ENCODE data around the gene YRDC.
A peak's percentile ranks its signal among the peaks of the same experiment; 100 is the strongest.

The YRDC gene

GRCh38 chr1:37795340-37796125 is 12.5 kb downstream of the YRDC start:
- POLR2A ChIA-PET, result interaction anchor here (0.7 to 2.2 kb wide), 2 partner anchors 12 to 75 kb away, joined by 3 to 9 read pairs; partner anchors contain the start of genes C1orf122 and YRDC
- Histone ChIP-seq H3K4me1 (ENCODE audit: control extremely low read depth in 1 of 4, control insufficient read depth in 4 of 4, insufficient read depth in 4 of 4, low read length in 3 of 4) (peaks cover 0 to 18% (median 10%) of the 10 kb centered on the region in 4 experiments), H3K36me3 (ENCODE audit: control insufficient read depth in 4 of 4, insufficient read depth in 4 of 4, low read length in 3 of 4) (peaks cover 0 to 6% (median 4%) of the 10 kb centered on the region in 4 experiments), H3K9me3 (ENCODE audit: control extremely low read depth in 1 of 5, control insufficient read depth in 4 of 5, insufficient read depth in 2 of 5, low read depth in 1 of 5, low read length in 4 of 5) (no peaks in the 10 kb centered on the region), H3K27me3 (replicated peaks in 2 of 5; ENCODE audit: control insufficient read depth in 4 of 5, insufficient read depth in 5 of 5, low read length in 4 of 5) (peaks cover 4 to 38% (median 25%) of the 10 kb centered on the region in 5 experiments), H3K27ac (ENCODE audit: insufficient read depth in 1 of 2, low read depth in 1 of 2, low read length in 2 of 2, poor library complexity in 1 of 2, severe bottlenecking in 2 of 2) (no peak overlapping the region), H3K4me3 (ENCODE audit: control insufficient read depth in 1 of 7, extremely low read depth in 1 of 7, insufficient read depth in 4 of 7, low read depth in 2 of 7, low read length in 6 of 7) (no peak overlapping the region)
- DNase-seq, result peak in 2 of 3 donors; percentile 62 to 69
- CTCF ChIA-PET, result interaction anchor here (1.6 kb wide), 1 partner anchor 10 kb away, joined by 6 read pairs; no protein-coding TSS in a partner anchor
- WGBS (ENCODE audit: insufficient coverage), result 22% methylated on average over 17 of the region's 22 CpGs

- ChIA-PET POLR2A (interaction anchor here (2.2 kb wide), 1 partner anchor 13 kb away, joined by 9 read pairs; the partner anchor contains the start of genes C1orf122 and YRDC), CTCF (interaction anchor here (1.6 kb wide), 1 partner anchor 11 kb away, joined by 6 read pairs; no protein-coding TSS in a partner anchor)
- H3K27me3 ChIP-seq (replicated peaks in 2 of 5; ENCODE audit: control insufficient read depth in 4 of 5, insufficient read depth in 5 of 5, low read length in 4 of 5), result peaks cover 4 to 42% (median 28%) of the 10 kb centered on the region in 5 experiments
- DNase-seq, result peak in 1 of 3 donors; percentile 8
- peak overlapping the region in 4 of 7 experiments; percentile 11 to 76 (median 52) for H3K4me3 ChIP-seq (ENCODE audit: control insufficient read depth in 1 of 7, extremely low read depth in 1 of 7, insufficient read depth in 4 of 7, low read depth in 2 of 7, low read length in 6 of 7)
- peaks cover 0 to 4% (median under 1%) of the 10 kb centered on the region in 4 experiments for H3K36me3 ChIP-seq (ENCODE audit: control insufficient read depth in 4 of 4, insufficient read depth in 4 of 4, low read length in 3 of 4)
- 8% methylated on average over 38 of the region's 59 CpGs for WGBS (ENCODE audit: insufficient coverage)
- H3K27ac ChIP-seq (ENCODE audit: insufficient read depth in 1 of 2, low read depth in 1 of 2, low read length in 2 of 2, poor library complexity in 1 of 2, severe bottlenecking in 2 of 2), result no peak overlapping the region
- no peaks in the 10 kb centered on the region for H3K9me3 ChIP-seq (ENCODE audit: control extremely low read depth in 1 of 5, control insufficient read depth in 4 of 5, insufficient read depth in 2 of 5, low read depth in 1 of 5, low read length in 4 of 5)
- H3K4me1 ChIP-seq (ENCODE audit: control extremely low read depth in 1 of 4, control insufficient read depth in 4 of 4, insufficient read depth in 4 of 4, low read length in 3 of 4), result peaks cover 0 to 18% (median 10%) of the 10 kb centered on the region in 4 experiments
Measured at GRCh38 chr1:37794372-37795339, 13.4 kb downstream of the YRDC start.

- 0% methylated on average over 62 of the region's 82 CpGs for WGBS (ENCODE audit: insufficient coverage)
- ChIA-PET CTCF (interaction anchor here (1.6 kb wide), 1 partner anchor 12 kb away, joined by 6 read pairs; no protein-coding TSS in a partner anchor), POLR2A (interaction anchor here (2.2 kb wide), 1 partner anchor 14 kb away, joined by 9 read pairs; the partner anchor contains the start of genes C1orf122 and YRDC)
- no peaks in the 10 kb centered on the region for H3K9me3 ChIP-seq (ENCODE audit: control extremely low read depth in 1 of 5, control insufficient read depth in 4 of 5, insufficient read depth in 2 of 5, low read depth in 1 of 5, low read length in 4 of 5)
- H3K36me3 ChIP-seq (ENCODE audit: control insufficient read depth in 4 of 4, insufficient read depth in 4 of 4, low read length in 3 of 4), result no peaks in the 10 kb centered on the region
- H3K27me3 ChIP-seq (replicated peaks in 2 of 5; ENCODE audit: control insufficient read depth in 4 of 5, insufficient read depth in 5 of 5, low read length in 4 of 5), result peaks cover 4 to 44% (median 28%) of the 10 kb centered on the region in 5 experiments
- peaks cover 0 to 18% (median 10%) of the 10 kb centered on the region in 4 experiments for H3K4me1 ChIP-seq (ENCODE audit: control extremely low read depth in 1 of 4, control insufficient read depth in 4 of 4, insufficient read depth in 4 of 4, low read length in 3 of 4)
- DNase-seq, result peak; percentile 43 to 69 (median 54)
- no peak within 1 kb of the TSS for H3K27ac ChIP-seq (ENCODE audit: insufficient read depth in 1 of 2, low read depth in 1 of 2, low read length in 2 of 2, poor library complexity in 1 of 2, severe bottlenecking in 2 of 2)
- H3K4me3 ChIP-seq (ENCODE audit: control insufficient read depth in 1 of 7, extremely low read depth in 1 of 7, insufficient read depth in 4 of 7, low read depth in 2 of 7, low read length in 6 of 7), result peak within 1 kb of the TSS; percentile 11 to 76 (median 56)
Measured at GRCh38 chr1:37793773-37794371, 14.1 kb downstream of the YRDC start, which contains the start of gene MANEAL. TSS of gene MANEAL (plus strand) at chr1:37793847. CDS start at chr1:37794183, 336 bp downstream.

GRCh38 chr1:37792943-37793686 is 14.9 kb downstream of the YRDC start:
- peaks cover 7 to 51% (median 28%) of the 10 kb centered on the region in 5 experiments for H3K27me3 ChIP-seq (replicated peaks in 2 of 5; ENCODE audit: control insufficient read depth in 4 of 5, insufficient read depth in 5 of 5, low read length in 4 of 5)
- 44% methylated on average over 28 of the region's 36 CpGs for WGBS (ENCODE audit: insufficient coverage)
- peak overlapping the region in 2 of 7 experiments; percentile 11 to 76 for H3K4me3 ChIP-seq (ENCODE audit: control insufficient read depth in 1 of 7, extremely low read depth in 1 of 7, insufficient read depth in 4 of 7, low read depth in 2 of 7, low read length in 6 of 7)
- H3K27ac ChIP-seq (ENCODE audit: insufficient read depth in 1 of 2, low read depth in 1 of 2, low read length in 2 of 2, poor library complexity in 1 of 2, severe bottlenecking in 2 of 2), result no peak overlapping the region
- no peaks in the 10 kb centered on the region for H3K36me3 ChIP-seq (ENCODE audit: control insufficient read depth in 4 of 4, insufficient read depth in 4 of 4, low read length in 3 of 4)
- no peaks in the 10 kb centered on the region for H3K9me3 ChIP-seq (ENCODE audit: control extremely low read depth in 1 of 5, control insufficient read depth in 4 of 5, insufficient read depth in 2 of 5, low read depth in 1 of 5, low read length in 4 of 5)
- DNase-seq, result no peak
- ChIA-PET CTCF (no interaction called here), POLR2A (no interaction called here)
- peaks cover 0 to 18% (median 10%) of the 10 kb centered on the region in 4 experiments for H3K4me1 ChIP-seq (ENCODE audit: control extremely low read depth in 1 of 4, control insufficient read depth in 4 of 4, insufficient read depth in 4 of 4, low read length in 3 of 4)

GRCh38 chr1:37782491-37782890 is 25.5 kb downstream of the YRDC start:
- ChIA-PET POLR2A (no interaction called here), CTCF (no interaction called here)
- Histone ChIP-seq H3K27me3 (replicated peaks in 2 of 5; ENCODE audit: control insufficient read depth in 4 of 5, insufficient read depth in 5 of 5, low read length in 4 of 5) (peaks cover 0 to 41% (median 7%) of the 10 kb centered on the region in 5 experiments), H3K9me3 (ENCODE audit: control extremely low read depth in 1 of 5, control insufficient read depth in 4 of 5, insufficient read depth in 2 of 5, low read depth in 1 of 5, low read length in 4 of 5) (no peaks in the 10 kb centered on the region), H3K4me3 (ENCODE audit: control insufficient read depth in 1 of 7, extremely low read depth in 1 of 7, insufficient read depth in 4 of 7, low read depth in 2 of 7, low read length in 6 of 7) (no peak overlapping the region), H3K27ac (ENCODE audit: insufficient read depth in 1 of 2, low read depth in 1 of 2, low read length in 2 of 2, poor library complexity in 1 of 2, severe bottlenecking in 2 of 2) (no peak overlapping the region), H3K36me3 (ENCODE audit: control insufficient read depth in 4 of 4, insufficient read depth in 4 of 4, low read length in 3 of 4) (no peaks in the 10 kb centered on the region), H3K4me1 (ENCODE audit: control extremely low read depth in 1 of 4, control insufficient read depth in 4 of 4, insufficient read depth in 4 of 4, low read length in 3 of 4) (no peaks in the 10 kb centered on the region)
- DNase-seq, result no peak
- 78% methylated on average over 14 of the region's 17 CpGs for WGBS (ENCODE audit: insufficient coverage)

GRCh38 chr1:37778654-37779053 is 29.4 kb downstream of the YRDC start:
- ChIA-PET POLR2A (no interaction called here), CTCF (no interaction called here)
- no peak overlapping the region for H3K4me3 ChIP-seq (ENCODE audit: control insufficient read depth in 1 of 7, extremely low read depth in 1 of 7, insufficient read depth in 4 of 7, low read depth in 2 of 7, low read length in 6 of 7)
- H3K9me3 ChIP-seq (ENCODE audit: control extremely low read depth in 1 of 5, control insufficient read depth in 4 of 5, insufficient read depth in 2 of 5, low read depth in 1 of 5, low read length in 4 of 5), result peaks cover 0 to 2% (median 0%) of the 10 kb centered on the region in 5 experiments
- H3K36me3 ChIP-seq (ENCODE audit: control insufficient read depth in 4 of 4, insufficient read depth in 4 of 4, low read length in 3 of 4), result no peaks in the 10 kb centered on the region
- no peak overlapping the region for H3K27ac ChIP-seq (ENCODE audit: insufficient read depth in 1 of 2, low read depth in 1 of 2, low read length in 2 of 2, poor library complexity in 1 of 2, severe bottlenecking in 2 of 2)
- DNase-seq, result no peak
- H3K27me3 ChIP-seq (replicated peaks in 2 of 5; ENCODE audit: control insufficient read depth in 4 of 5, insufficient read depth in 5 of 5, low read length in 4 of 5), result peaks cover 2 to 25% (median 3%) of the 10 kb centered on the region in 5 experiments
- no peaks in the 10 kb centered on the region for H3K4me1 ChIP-seq (ENCODE audit: control extremely low read depth in 1 of 4, control insufficient read depth in 4 of 4, insufficient read depth in 4 of 4, low read length in 3 of 4)
- WGBS (ENCODE audit: insufficient coverage), result 92% methylated on average over 3 of the region's 3 CpGs
